ENCODE results near the gene UBA3.

The UBA3 gene

DNA sequence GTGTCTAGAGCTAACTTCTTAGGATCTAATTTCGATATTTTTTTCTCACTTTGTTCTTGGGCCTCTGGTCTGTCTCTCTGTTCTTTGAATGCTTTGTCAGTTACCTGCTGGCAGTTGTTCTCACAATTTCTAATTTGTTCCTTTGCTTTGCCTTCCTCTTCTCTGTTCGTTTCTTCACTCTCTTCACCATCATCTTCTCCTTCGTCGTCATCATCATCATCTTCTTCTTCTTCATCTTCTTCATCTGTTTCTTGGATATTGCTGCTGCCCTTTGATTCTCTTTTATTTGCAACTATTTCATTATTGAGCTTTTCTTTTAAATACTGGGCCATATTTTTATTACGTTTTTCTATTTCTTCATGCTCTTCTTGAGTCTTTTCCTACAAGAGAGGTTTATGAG, 39.5 kb upstream of the UBA3 start:
- H3K9ac ChIP-seq (ENCODE audit: low read length): no peak overlapping the region
- no peaks in the 10 kb centered on the region for H3K36me3 ChIP-seq (ENCODE audit: low read length)
- no peaks in the 10 kb centered on the region for H3K79me2 ChIP-seq (ENCODE audit: insufficient read depth, low read length)
- H4K20me1 ChIP-seq (ENCODE audit: low read depth, low read length): no peaks in the 10 kb centered on the region
- TF ChIP-seq EZH2phosphoT487 (conservative IDR thresholded peaks at IDR 0.05; ENCODE audit: low read length): no peak
- TF ChIP-seq, protein P1, sequence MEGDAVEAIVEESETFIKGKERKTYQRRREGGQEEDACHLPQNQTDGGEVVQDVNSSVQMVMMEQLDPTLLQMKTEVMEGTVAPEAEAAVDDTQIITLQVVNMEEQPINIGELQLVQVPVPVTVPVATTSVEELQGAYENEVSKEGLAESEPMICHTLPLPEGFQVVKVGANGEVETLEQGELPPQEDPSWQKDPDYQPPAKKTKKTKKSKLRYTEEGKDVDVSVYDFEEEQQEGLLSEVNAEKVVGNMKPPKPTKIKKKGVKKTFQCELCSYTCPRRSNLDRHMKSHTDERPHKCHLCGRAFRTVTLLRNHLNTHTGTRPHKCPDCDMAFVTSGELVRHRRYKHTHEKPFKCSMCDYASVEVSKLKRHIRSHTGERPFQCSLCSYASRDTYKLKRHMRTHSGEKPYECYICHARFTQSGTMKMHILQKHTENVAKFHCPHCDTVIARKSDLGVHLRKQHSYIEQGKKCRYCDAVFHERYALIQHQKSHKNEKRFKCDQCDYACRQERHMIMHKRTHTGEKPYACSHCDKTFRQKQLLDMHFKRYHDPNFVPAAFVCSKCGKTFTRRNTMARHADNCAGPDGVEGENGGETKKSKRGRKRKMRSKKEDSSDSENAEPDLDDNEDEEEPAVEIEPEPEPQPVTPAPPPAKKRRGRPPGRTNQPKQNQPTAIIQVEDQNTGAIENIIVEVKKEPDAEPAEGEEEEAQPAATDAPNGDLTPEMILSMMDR (IDR thresholded peaks at IDR 0.05; ENCODE audit: insufficient read depth, low read length, poor library complexity, severe bottlenecking): no peak
- H2AFZ ChIP-seq (ENCODE audit: low read depth, low read length, severe bottlenecking): no peak overlapping the region
- no peaks in the 10 kb centered on the region for H3K9me2 ChIP-seq (replicated peaks; ENCODE audit: insufficient read depth, low read length)
- no peak overlapping the region for H3K4me3 ChIP-seq (ENCODE audit: insufficient read depth, low read length, poor library complexity, severe bottlenecking)
- H3K27ac ChIP-seq (ENCODE audit: low read depth, low read length): no peak overlapping the region
- H3F3A ChIP-seq (ENCODE audit: insufficient read depth): no peaks in the 10 kb centered on the region
- no peak overlapping the region for H3K4me2 ChIP-seq (ENCODE audit: low read depth, low read length, poor library complexity, severe bottlenecking)
- H3K9me3 ChIP-seq (ENCODE audit: insufficient read depth, low read length): no peaks in the 10 kb centered on the region
- H3K27me3 ChIP-seq (ENCODE audit: low read length): no peaks in the 10 kb centered on the region

DNA sequence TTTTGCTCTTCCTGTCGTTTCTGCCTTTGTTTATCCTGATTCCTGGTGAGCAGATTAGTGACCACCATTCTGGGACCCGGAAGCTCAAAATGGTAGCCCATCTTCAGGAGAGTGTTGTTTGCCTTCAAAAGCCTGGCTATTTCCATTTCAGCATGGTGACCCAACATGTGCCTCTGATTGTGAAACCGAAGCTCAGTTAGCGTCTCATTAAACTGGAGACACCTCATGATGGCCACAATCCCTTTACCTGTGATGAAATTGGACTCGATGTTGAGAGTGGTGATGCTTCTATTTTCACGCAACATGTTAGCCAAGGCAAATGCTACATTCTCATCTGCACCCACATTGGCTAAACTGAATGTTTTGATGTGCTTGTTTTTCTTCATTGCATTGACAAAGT, 39.0 kb upstream of the UBA3 start:
- Histone ChIP-seq H3K4me2 (ENCODE audit: low read depth, low read length, poor library complexity, severe bottlenecking) (no peak overlapping the region), H3K27ac (ENCODE audit: low read depth, low read length) (no peak overlapping the region), H3F3A (ENCODE audit: insufficient read depth) (no peaks in the 10 kb centered on the region), H3K9me3 (ENCODE audit: insufficient read depth, low read length) (no peaks in the 10 kb centered on the region), H3K27me3 (ENCODE audit: low read length) (no peaks in the 10 kb centered on the region), H3K4me3 (ENCODE audit: insufficient read depth, low read length, poor library complexity, severe bottlenecking) (no peak overlapping the region), H3K79me2 (ENCODE audit: insufficient read depth, low read length) (no peaks in the 10 kb centered on the region), H2AFZ (ENCODE audit: low read depth, low read length, severe bottlenecking) (no peak overlapping the region), H3K9me2 (replicated peaks; ENCODE audit: insufficient read depth, low read length) (no peaks in the 10 kb centered on the region), H3K9ac (ENCODE audit: low read length) (no peak overlapping the region), H3K36me3 (ENCODE audit: low read length) (no peaks in the 10 kb centered on the region), H4K20me1 (ENCODE audit: low read depth, low read length) (no peaks in the 10 kb centered on the region)
- TF ChIP-seq, protein P1 (IDR thresholded peaks at IDR 0.05; ENCODE audit: insufficient read depth, low read length, poor library complexity, severe bottlenecking): no peak
- no peak for TF ChIP-seq EZH2phosphoT487 (conservative IDR thresholded peaks at IDR 0.05; ENCODE audit: low read length)

DNA sequence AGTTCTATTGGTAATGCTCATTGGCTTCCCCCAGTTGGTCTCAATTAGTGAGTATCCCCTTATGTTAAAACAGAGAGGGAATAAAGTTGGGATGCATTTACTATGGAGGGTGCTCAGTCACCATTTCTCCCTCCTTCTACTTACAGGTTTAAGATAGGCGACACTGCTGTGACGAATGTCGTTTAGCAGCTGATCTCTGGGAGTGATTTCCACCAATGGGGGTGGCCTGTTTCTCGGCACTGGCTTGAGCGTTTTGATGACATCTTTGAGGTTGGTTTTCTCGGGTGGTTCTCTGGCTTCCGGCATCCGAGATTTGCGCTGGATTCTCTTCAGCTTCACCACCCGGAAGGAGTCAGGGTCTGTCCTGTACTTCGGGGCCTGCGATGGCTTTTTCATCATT, 38.4 kb upstream of the UBA3 start:
- Histone ChIP-seq H3K4me3 (ENCODE audit: insufficient read depth, low read length, poor library complexity, severe bottlenecking) (no peak overlapping the region), H2AFZ (ENCODE audit: low read depth, low read length, severe bottlenecking) (no peak overlapping the region), H3K36me3 (ENCODE audit: low read length) (no peaks in the 10 kb centered on the region), H3F3A (ENCODE audit: insufficient read depth) (no peaks in the 10 kb centered on the region), H3K27ac (ENCODE audit: low read depth, low read length) (no peak overlapping the region), H3K79me2 (ENCODE audit: insufficient read depth, low read length) (no peaks in the 10 kb centered on the region), H4K20me1 (ENCODE audit: low read depth, low read length) (no peaks in the 10 kb centered on the region), H3K9me3 (ENCODE audit: insufficient read depth, low read length) (no peaks in the 10 kb centered on the region), H3K27me3 (ENCODE audit: low read length) (no peaks in the 10 kb centered on the region), H3K4me2 (ENCODE audit: low read depth, low read length, poor library complexity, severe bottlenecking) (no peak overlapping the region), H3K9ac (ENCODE audit: low read length) (no peak overlapping the region), H3K9me2 (replicated peaks; ENCODE audit: insufficient read depth, low read length) (no peaks in the 10 kb centered on the region)
- no peak for TF ChIP-seq EZH2phosphoT487 (conservative IDR thresholded peaks at IDR 0.05; ENCODE audit: low read length)
- TF ChIP-seq, protein P1 (IDR thresholded peaks at IDR 0.05; ENCODE audit: insufficient read depth, low read length, poor library complexity, severe bottlenecking): no peak

Data from SU-DHL-6 (cell line).